ENCODE results near the gene ANO4. TPM values are rescaled to one million over a fixed set of nuclear protein-coding genes. Genes with fewer than 3 reads are reported as not detected.

Gene ANO4
- polyA plus RNA-seq, 1 donor (not counting 4 experiments of a cell fraction or from before 2014, with no cell fraction given) = 18.1 TPM

DNA sequence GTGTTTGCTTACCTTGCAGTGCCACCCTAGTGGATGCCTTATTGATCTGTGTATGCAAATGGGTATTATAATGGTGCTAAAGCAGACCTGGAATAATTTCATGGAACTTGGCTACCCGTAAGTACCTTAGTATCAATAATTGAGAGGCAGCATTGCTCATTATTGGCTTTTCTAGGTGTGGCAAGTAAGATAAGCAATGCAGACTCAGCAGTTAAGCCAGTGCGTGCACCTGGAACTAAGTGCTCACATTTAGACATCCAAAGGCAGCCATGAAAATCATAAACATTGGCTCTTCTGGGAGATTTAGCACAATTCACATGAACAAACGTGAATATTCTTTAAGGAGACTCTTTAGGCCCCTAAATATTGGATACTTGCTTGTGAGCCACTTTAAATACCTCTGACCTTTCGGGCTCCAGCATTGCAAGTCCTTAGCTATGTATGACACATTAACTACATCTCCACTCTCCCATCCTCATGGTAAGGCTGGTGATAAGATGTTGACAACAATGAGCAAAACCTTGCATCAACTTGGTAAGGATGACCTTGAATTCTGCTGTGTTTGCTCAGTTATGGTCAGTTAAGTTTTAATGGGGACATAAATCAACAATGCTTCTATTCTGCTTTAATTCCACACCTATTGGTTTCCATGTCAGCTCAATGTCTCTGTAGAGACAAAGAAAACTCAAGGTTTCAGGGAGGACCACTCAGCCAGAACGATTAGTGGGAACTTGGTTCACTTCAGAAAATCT, 303.4 kb downstream of the ANO4 start:
- Histone ChIP-seq H3K4me3 (ENCODE audit: control insufficient read depth in 2 of 3, extremely low read depth in 1 of 3, insufficient read depth in 2 of 3, low read depth in 1 of 3, low read length in 3 of 3) (no peak overlapping the region), H2AFZ (ENCODE audit: control insufficient read depth, low read length) (no peak overlapping the region), H3K9me1 (ENCODE audit: control insufficient read depth, extremely low read depth, insufficient read depth, low read length) (no peaks in the 10 kb centered on the region), H3K36me3 (ENCODE audit: control insufficient read depth in 2 of 2, extremely low read depth in 1 of 2, insufficient read depth in 2 of 2, low read length in 2 of 2) (no peaks in the 10 kb centered on the region), H3K79me2 (ENCODE audit: control insufficient read depth, insufficient read depth, low read length) (no peaks in the 10 kb centered on the region), H3K9ac (ENCODE audit: control insufficient read depth, extremely low read depth, insufficient read depth, low read length) (no peak overlapping the region), H3K4me2 (ENCODE audit: control insufficient read depth, extremely low read depth, insufficient read depth, low read depth, low read length) (no peak overlapping the region), H3K4me1 (ENCODE audit: control insufficient read depth, extremely low read depth, insufficient read depth, low read length) (no peaks in the 10 kb centered on the region), H3K9me3 (ENCODE audit: control insufficient read depth, low read depth, low read length) (no peaks in the 10 kb centered on the region), H4K20me1 (ENCODE audit: control insufficient read depth, extremely low read depth, insufficient read depth, low read length) (no peaks in the 10 kb centered on the region), H3K27me3 (ENCODE audit: control insufficient read depth, extremely low read depth, insufficient read depth, low read length) (no peaks in the 10 kb centered on the region), H3K27ac (ENCODE audit: control insufficient read depth, insufficient read depth, low read length) (no peak overlapping the region)
- FAIRE-seq (no peak), DNase-seq (ENCODE audit: low read depth, low spot score) (no peak)
- dilution Hi-C loops (cut with MboI; ENCODE audit: extremely low pct_ligation_motif_present, low sequenced_read_pairs) = no loop called here
- TF ChIP-seq, protein P1, sequence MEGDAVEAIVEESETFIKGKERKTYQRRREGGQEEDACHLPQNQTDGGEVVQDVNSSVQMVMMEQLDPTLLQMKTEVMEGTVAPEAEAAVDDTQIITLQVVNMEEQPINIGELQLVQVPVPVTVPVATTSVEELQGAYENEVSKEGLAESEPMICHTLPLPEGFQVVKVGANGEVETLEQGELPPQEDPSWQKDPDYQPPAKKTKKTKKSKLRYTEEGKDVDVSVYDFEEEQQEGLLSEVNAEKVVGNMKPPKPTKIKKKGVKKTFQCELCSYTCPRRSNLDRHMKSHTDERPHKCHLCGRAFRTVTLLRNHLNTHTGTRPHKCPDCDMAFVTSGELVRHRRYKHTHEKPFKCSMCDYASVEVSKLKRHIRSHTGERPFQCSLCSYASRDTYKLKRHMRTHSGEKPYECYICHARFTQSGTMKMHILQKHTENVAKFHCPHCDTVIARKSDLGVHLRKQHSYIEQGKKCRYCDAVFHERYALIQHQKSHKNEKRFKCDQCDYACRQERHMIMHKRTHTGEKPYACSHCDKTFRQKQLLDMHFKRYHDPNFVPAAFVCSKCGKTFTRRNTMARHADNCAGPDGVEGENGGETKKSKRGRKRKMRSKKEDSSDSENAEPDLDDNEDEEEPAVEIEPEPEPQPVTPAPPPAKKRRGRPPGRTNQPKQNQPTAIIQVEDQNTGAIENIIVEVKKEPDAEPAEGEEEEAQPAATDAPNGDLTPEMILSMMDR (optimal IDR thresholded peaks at IDR 0.05 in 1 of 3, IDR thresholded peaks at IDR 0.05 in 1 of 3, conservative IDR thresholded peaks at IDR 0.05 in 1 of 3; ENCODE audit: extremely low read depth in 1 of 3, insufficient read depth in 2 of 3, low read length in 3 of 3) = no peak
- TF ChIP-seq EZH2 (IDR thresholded peaks at IDR 0.05; ENCODE audit: low read length) = no peak

DNA sequence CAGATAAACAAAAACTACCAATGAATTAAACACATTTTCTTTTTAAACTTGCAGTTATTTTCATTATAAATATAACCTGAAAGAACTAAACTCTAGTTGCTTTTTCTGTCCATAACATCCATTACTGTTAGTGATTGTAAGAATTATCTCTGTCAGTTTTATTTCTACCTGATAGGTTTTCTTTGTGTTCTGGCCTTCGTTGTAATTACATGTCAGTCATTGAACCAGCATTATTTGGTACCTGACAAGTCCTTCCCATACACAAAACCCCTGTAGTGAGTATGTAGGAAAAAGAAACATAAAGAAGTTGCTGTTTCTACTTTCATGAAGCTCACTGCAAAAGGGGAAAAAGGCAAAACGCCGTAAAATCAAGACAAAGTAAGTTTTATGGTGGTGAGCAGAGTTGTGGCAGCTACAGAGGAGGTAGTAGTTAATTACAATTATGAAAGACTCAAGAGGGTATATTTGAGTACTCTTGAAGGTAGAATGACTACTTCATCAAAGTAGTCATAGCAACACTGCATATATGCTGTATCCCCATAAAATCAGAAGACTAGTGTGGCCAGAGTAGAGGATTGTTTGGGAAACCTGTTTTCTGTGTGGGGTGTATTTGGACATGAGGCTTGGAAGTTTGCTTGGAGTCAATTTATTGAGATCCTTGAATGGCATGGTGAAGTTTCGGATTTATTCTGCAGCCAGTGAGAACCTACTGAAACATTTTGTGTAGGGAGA, 312.6 kb downstream of the ANO4 start:
- DNase-seq (ENCODE audit: low read depth, low spot score) (no peak), FAIRE-seq (no peak)
- no peaks in the 10 kb centered on the region for H4K20me1 ChIP-seq (ENCODE audit: control insufficient read depth, extremely low read depth, insufficient read depth, low read length)
- no peaks in the 10 kb centered on the region for H3K36me3 ChIP-seq (ENCODE audit: control insufficient read depth in 2 of 2, extremely low read depth in 1 of 2, insufficient read depth in 2 of 2, low read length in 2 of 2)
- no peaks in the 10 kb centered on the region for H3K27me3 ChIP-seq (ENCODE audit: control insufficient read depth, extremely low read depth, insufficient read depth, low read length)
- H3K9me1 ChIP-seq (ENCODE audit: control insufficient read depth, extremely low read depth, insufficient read depth, low read length) = no peaks in the 10 kb centered on the region
- no peaks in the 10 kb centered on the region for H3K4me1 ChIP-seq (ENCODE audit: control insufficient read depth, extremely low read depth, insufficient read depth, low read length)
- H3K4me2 ChIP-seq (ENCODE audit: control insufficient read depth, extremely low read depth, insufficient read depth, low read depth, low read length) = no peak overlapping the region
- H3K4me3 ChIP-seq (ENCODE audit: control insufficient read depth in 2 of 3, extremely low read depth in 1 of 3, insufficient read depth in 2 of 3, low read depth in 1 of 3, low read length in 3 of 3) = no peak overlapping the region
- dilution Hi-C loops (cut with MboI; ENCODE audit: extremely low pct_ligation_motif_present, low sequenced_read_pairs) = no loop called here
- no peak overlapping the region for H2AFZ ChIP-seq (ENCODE audit: control insufficient read depth, low read length)
- no peak for TF ChIP-seq EZH2 (IDR thresholded peaks at IDR 0.05; ENCODE audit: low read length)
- TF ChIP-seq, protein P1 (optimal IDR thresholded peaks at IDR 0.05 in 1 of 3, IDR thresholded peaks at IDR 0.05 in 1 of 3, conservative IDR thresholded peaks at IDR 0.05 in 1 of 3; ENCODE audit: extremely low read depth in 1 of 3, insufficient read depth in 2 of 3, low read length in 3 of 3) = no peak
- H3K9ac ChIP-seq (ENCODE audit: control insufficient read depth, extremely low read depth, insufficient read depth, low read length) = no peak overlapping the region
- no peaks in the 10 kb centered on the region for H3K9me3 ChIP-seq (ENCODE audit: control insufficient read depth, low read depth, low read length)
- H3K79me2 ChIP-seq (ENCODE audit: control insufficient read depth, insufficient read depth, low read length) = no peaks in the 10 kb centered on the region
- H3K27ac ChIP-seq (ENCODE audit: control insufficient read depth, insufficient read depth, low read length) = no peak overlapping the region

All from keratinocyte (primary cell).